Smooth muscle cell (in vitro differentiated cells): ENCODE results near the gene SNU13. TPM values are rescaled to one million over a fixed set of nuclear protein-coding genes. Genes with fewer than 3 reads are reported as not detected.

Experiments used
- DNase-seq: peaks from one replicate; lab custom pipeline; 2025; ENCODE audit not compliant: unreplicated experiment; lab: John Stamatoyannopoulos, UW
- H2AFZ ChIP-seq: fragments of 200-600 bp; sonication (generic); 2 replicates; pipeline ENCODE4 v1.6.0; 2016; ENCODE audit warnings: antibody characterized with exemption, low read depth, mild to moderate bottlenecking
- H3F3A ChIP-seq: fragments of 200-600 bp; sonication (generic); 2 replicates; pipeline ENCODE4 v1.6.0; 2017; ENCODE audit warnings: antibody characterized with exemption, low read depth
- H3K27ac ChIP-seq: fragments of 200-600 bp; sonication (generic); 2 replicates; pipeline ENCODE4 v1.5.1; 2016; ENCODE audit warnings: low read depth, mild to moderate bottlenecking
- H3K27me3 ChIP-seq: fragments of 200-600 bp; sonication (generic); 2 replicates; pipeline ENCODE4 v1.6.1; 2016; ENCODE audit warnings: low read depth, mild to moderate bottlenecking
- H3K36me3 ChIP-seq: fragments of 200-600 bp; sonication (generic); 2 replicates; pipeline ENCODE4 v1.5.1; 2016; ENCODE audit warnings: low read depth
- H3K4me1 ChIP-seq: fragments of 200-600 bp; sonication (generic); 2 replicates; pipeline ENCODE4 v1.5.1; 2016; ENCODE audit warnings: low read depth
- H3K4me2 ChIP-seq: fragments of 200-600 bp; sonication (generic); 2 replicates; pipeline ENCODE4 v1.6.0; 2016; ENCODE audit warnings: mild to moderate bottlenecking
- H3K4me3 ChIP-seq: fragments of 200-600 bp; sonication (generic); 2 replicates; pipeline ENCODE4 v1.5.1; 2016; ENCODE audit warnings: mild to moderate bottlenecking
- H3K79me2 ChIP-seq: fragments of 200-600 bp; sonication (generic); 2 replicates; pipeline ENCODE4 v1.6.0; 2016; ENCODE audit warnings: low read depth, mild to moderate bottlenecking
- H3K9ac ChIP-seq: fragments of 200-600 bp; sonication (generic); 2 replicates; pipeline ENCODE4 v1.6.0; 2016; ENCODE audit warnings: low read depth
- H3K9me3 ChIP-seq: fragments of 200-600 bp; sonication (generic); replicated peaks from 2 replicates; pipeline ENCODE4 v1.5.1; 2016; ENCODE audit warnings: low read depth
- H4K20me1 ChIP-seq: fragments of 200-600 bp; sonication (generic); 2 replicates; pipeline ENCODE4 v1.6.0; 2016; ENCODE audit warnings: low read depth
- CTCF ChIP-seq: fragments of 200-600 bp; sonication (generic); IDR thresholded peaks from 2 replicates; pipeline ENCODE4 v1.5.1; 2017; ENCODE audit warnings: borderline replicate concordance, mild to moderate bottlenecking, antibody characterized with exemption; ENCODE audit not compliant: insufficient read depth, poor library complexity, severe bottlenecking
- WGBS: methylation state at CpG from one replicate; pipeline ENCODE4 v1.1.7; 2016; ENCODE audit warnings: low lambda C conversion rate; 5-methylcytosine and 5-hydroxymethylcytosine counted together
- polyA plus RNA-seq: library from polyadenylated mRNA; unstranded; fragments of >200 nt; fragmentation: Nextera tagmentation; extraction: Ambion mirVana; gene quantifications from 2 replicates; pipeline ENCODE4 v1.2.1, GENCODE V29; 2016
- total RNA-seq: library from RNA; depleted of rRNA; stranded (reverse); fragments of >200 nt; gene quantifications from 2 replicates; pipeline ENCODE4 v1.2.3, GENCODE V29; 2014

The SNU13 gene
- total and polyA plus RNA-seq, 2 experiments from 2014 or later: 142 to 250 TPM

GRCh38 chr22:41697126-41697775 lies 8.6 kb upstream of the SNU13 start:
- Histone ChIP-seq H4K20me1 (no peaks in the 10 kb centered on the region), H3K79me2 (no peaks in the 10 kb centered on the region), H3K9ac (no peak overlapping the region), H3K4me3 (peak overlapping the region; percentile 32), H3K27me3 (no peaks in the 10 kb centered on the region), H3F3A (no peaks in the 10 kb centered on the region), H3K27ac (no peak overlapping the region), H3K36me3 (no peaks in the 10 kb centered on the region), H3K4me1 (peaks cover 4% of the 10 kb centered on the region), H2AFZ (no peak overlapping the region), H3K4me2 (peak overlapping the region; percentile 82), H3K9me3 (no peaks in the 10 kb centered on the region)
- peak; percentile 93 for DNase-seq
- WGBS: 27% methylated on average over 12 of the region's 12 CpGs
- TF ChIP-seq CTCF: peak; percentile 99

- 83% methylated on average over 11 of the region's 11 CpGs for WGBS
- no peak for DNase-seq
- Histone ChIP-seq H3K27ac (no peak overlapping the region), H3K9ac (no peak overlapping the region), H4K20me1 (no peaks in the 10 kb centered on the region), H3K9me3 (no peaks in the 10 kb centered on the region), H3K4me3 (no peak overlapping the region), H3K4me2 (peak overlapping the region; percentile 82), H2AFZ (no peak overlapping the region), H3K36me3 (no peaks in the 10 kb centered on the region), H3K79me2 (no peaks in the 10 kb centered on the region), H3K27me3 (no peaks in the 10 kb centered on the region), H3K4me1 (peaks cover 4% of the 10 kb centered on the region), H3F3A (no peaks in the 10 kb centered on the region)
- TF ChIP-seq CTCF: no peak
These were observed 8.0 kb upstream of the SNU13 start for GRCh38 chr22:41696703-41697102.

- no peaks in the 10 kb centered on the region for H3K79me2 ChIP-seq
- H3K9ac ChIP-seq: no peak overlapping the region
- H3K27ac ChIP-seq: no peak overlapping the region
- no peak for DNase-seq
- no peak for TF ChIP-seq CTCF
- WGBS: 91% methylated on average over 2 of the region's 2 CpGs
- no peaks in the 10 kb centered on the region for H4K20me1 ChIP-seq
- no peak overlapping the region for H2AFZ ChIP-seq
- H3K4me2 ChIP-seq: no peak overlapping the region
- no peaks in the 10 kb centered on the region for H3K27me3 ChIP-seq
- no peaks in the 10 kb centered on the region for H3F3A ChIP-seq
- H3K4me1 ChIP-seq: peaks cover 4% of the 10 kb centered on the region
- H3K36me3 ChIP-seq: no peaks in the 10 kb centered on the region
- H3K9me3 ChIP-seq: no peaks in the 10 kb centered on the region
- H3K4me3 ChIP-seq: no peak overlapping the region
These were observed 6.5 kb upstream of the SNU13 start for GRCh38 chr22:41695211-41695610.

- H3F3A ChIP-seq: no peaks in the 10 kb centered on the region
- H3K27me3 ChIP-seq: no peaks in the 10 kb centered on the region
- H3K36me3 ChIP-seq: no peaks in the 10 kb centered on the region
- H3K79me2 ChIP-seq: peaks cover 28% of the 10 kb centered on the region
- H3K4me3 ChIP-seq: no peak overlapping the region
- no peak overlapping the region for H3K4me2 ChIP-seq
- peaks cover 13% of the 10 kb centered on the region for H4K20me1 ChIP-seq
- H3K9me3 ChIP-seq: no peaks in the 10 kb centered on the region
- WGBS: 93% methylated on average over 3 of the region's 3 CpGs
- no peak overlapping the region for H2AFZ ChIP-seq
- TF ChIP-seq CTCF: no peak
- H3K4me1 ChIP-seq: peaks cover 10% of the 10 kb centered on the region
- DNase-seq: no peak
- no peak overlapping the region for H3K9ac ChIP-seq
- no peak overlapping the region for H3K27ac ChIP-seq
These were observed 1.8 kb upstream of the SNU13 start for GRCh38 chr22:41690476-41690875.
